ACHN (cell line): ENCODE data around the gene TUT4.
"Not testable (repeated sequence)": the region's sequence is repeated elsewhere in the genome, so short reads cannot be mapped to it uniquely, and the experiment has no call there.

Source experiments
- DNase-seq: peaks from one replicate; pipeline ENCODE4 v3.0.0-alpha.2; 2015
- in situ Hi-C: cut with HindIII; loops from 2 replicates; pipeline ENCODE4 v1.10.0; 2017; ENCODE audit warnings: low sequenced_read_pairs, low pct_ligation_motif_present, low pct_unique_long_range_greater_than_20kb

The TUT4 gene

GRCh38 chr1:52552505-52553361 is at the start of gene TUT4:
TSS of gene TUT4 (minus strand) at chr1:52553092. CDS start at chr1:52526280, 26,812 bp downstream.
- in situ Hi-C loops = no loop called here
- DNase-seq = peak; percentile 76

- DNase-seq = peak; percentile 5
Measured at GRCh38 chr1:52601991-52602855, 49.3 kb upstream of the TUT4 start, which contains the start of gene GPX7. TSS of gene GPX7 (plus strand) at chr1:52602371. CDS start at chr1:52602410, 39 bp downstream.

GRCh38 chr1:52601519-52601918 is 48.6 kb upstream of the TUT4 start:
- in situ Hi-C loops = no loop called here
- DNase-seq = no peak

More at GRCh38 chr1:52601991-52602855, 49.3 kb upstream of the TUT4 start, which contains the start of gene GPX7:
- in situ Hi-C loops = no loop called here

GRCh38 chr1:52600533-52601179 is 47.8 kb upstream of the TUT4 start:
- in situ Hi-C loops = no loop called here
- DNase-seq = no peak

GRCh38 chr1:52599236-52599635 is 46.3 kb upstream of the TUT4 start:
- DNase-seq = no peak

GRCh38 chr1:52598729-52599128 is 45.8 kb upstream of the TUT4 start:
- in situ Hi-C loops = no loop called here
- no peak for DNase-seq

More at GRCh38 chr1:52599236-52599635, 46.3 kb upstream of the TUT4 start:
- in situ Hi-C loops = no loop called here

- in situ Hi-C loops = no loop called here
- no peak for DNase-seq
Measured at GRCh38 chr1:52597912-52598311, 45.0 kb upstream of the TUT4 start.

GRCh38 chr1:52595061-52595460 is 42.2 kb upstream of the TUT4 start:
- no peak for DNase-seq
- in situ Hi-C loops = no loop called here

- DNase-seq = no peak
- in situ Hi-C loops = no loop called here
Measured at GRCh38 chr1:52593495-52593894, 40.6 kb upstream of the TUT4 start.

- no peak for DNase-seq
- in situ Hi-C loops = no loop called here
Measured at GRCh38 chr1:52592637-52593323, 39.9 kb upstream of the TUT4 start.

GRCh38 chr1:52590266-52590665 is 37.4 kb upstream of the TUT4 start:
- DNase-seq = no peak
- in situ Hi-C loops = no loop called here

GRCh38 chr1:52588535-52588934 is 35.6 kb upstream of the TUT4 start:
- DNase-seq = no peak
- in situ Hi-C loops = no loop called here

GRCh38 chr1:52588027-52588426 is 35.1 kb upstream of the TUT4 start:
- in situ Hi-C loops = no loop called here
- DNase-seq = no peak

GRCh38 chr1:52585474-52585873 is 32.6 kb upstream of the TUT4 start:
- DNase-seq = no peak
- in situ Hi-C loops = no loop called here

- in situ Hi-C loops = no loop called here
- DNase-seq = no peak
Measured at GRCh38 chr1:52582116-52582696, 29.3 kb upstream of the TUT4 start.

- in situ Hi-C loops = no loop called here
Measured at GRCh38 chr1:52580283-52580682, 27.4 kb upstream of the TUT4 start.

GRCh38 chr1:52579415-52579814 is 26.5 kb upstream of the TUT4 start:
- in situ Hi-C loops = no loop called here
- DNase-seq = no peak

More at GRCh38 chr1:52580283-52580682, 27.4 kb upstream of the TUT4 start:
- DNase-seq = no peak

- in situ Hi-C loops, DNase-seq: not testable (repeated sequence)
Measured at GRCh38 chr1:52578066-52578465, 25.2 kb upstream of the TUT4 start.
